DND-41 (cell line): ENCODE measurements around the gene AKAP13.

Experiments used
- EZH2 ChIP-seq: IDR thresholded peaks from 3 replicates; pipeline ENCODE4 v1.6.1; 2012; ENCODE audit warnings: borderline replicate concordance, low read depth, mild to moderate bottlenecking, moderate library complexity, low read length, inconsistent platforms; ENCODE audit not compliant: severe bottlenecking
- TF ChIP-seq, protein P1 (sequence below): IDR thresholded peaks from 2 replicates; pipeline ENCODE4 v1.5.1; 2012; ENCODE audit warnings: borderline replicate concordance, low read length, moderate library complexity, mild to moderate bottlenecking; ENCODE audit not compliant: poor library complexity, severe bottlenecking; ENCODE audit errors: extremely low read depth

DNA sequence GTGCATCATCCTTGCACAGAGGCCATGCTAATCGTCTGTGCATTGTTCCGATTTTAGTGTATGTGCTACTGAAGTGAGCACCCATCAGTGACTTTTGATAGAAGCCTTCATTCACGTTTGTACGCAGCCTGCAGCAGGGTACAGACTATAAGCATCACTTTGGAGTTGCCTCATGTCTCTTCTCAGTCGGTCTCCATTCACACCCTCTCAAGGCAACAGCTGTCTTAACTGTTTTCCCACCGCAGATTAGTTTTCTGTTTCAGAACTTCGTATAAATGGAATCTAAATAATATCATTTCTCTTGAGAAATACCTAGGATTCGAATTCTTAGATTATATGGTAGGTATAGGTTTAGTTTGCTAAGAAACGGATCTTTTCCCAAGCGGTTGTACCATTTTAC, 271.1 kb downstream of the AKAP13 start:
- TF ChIP-seq, protein P1, sequence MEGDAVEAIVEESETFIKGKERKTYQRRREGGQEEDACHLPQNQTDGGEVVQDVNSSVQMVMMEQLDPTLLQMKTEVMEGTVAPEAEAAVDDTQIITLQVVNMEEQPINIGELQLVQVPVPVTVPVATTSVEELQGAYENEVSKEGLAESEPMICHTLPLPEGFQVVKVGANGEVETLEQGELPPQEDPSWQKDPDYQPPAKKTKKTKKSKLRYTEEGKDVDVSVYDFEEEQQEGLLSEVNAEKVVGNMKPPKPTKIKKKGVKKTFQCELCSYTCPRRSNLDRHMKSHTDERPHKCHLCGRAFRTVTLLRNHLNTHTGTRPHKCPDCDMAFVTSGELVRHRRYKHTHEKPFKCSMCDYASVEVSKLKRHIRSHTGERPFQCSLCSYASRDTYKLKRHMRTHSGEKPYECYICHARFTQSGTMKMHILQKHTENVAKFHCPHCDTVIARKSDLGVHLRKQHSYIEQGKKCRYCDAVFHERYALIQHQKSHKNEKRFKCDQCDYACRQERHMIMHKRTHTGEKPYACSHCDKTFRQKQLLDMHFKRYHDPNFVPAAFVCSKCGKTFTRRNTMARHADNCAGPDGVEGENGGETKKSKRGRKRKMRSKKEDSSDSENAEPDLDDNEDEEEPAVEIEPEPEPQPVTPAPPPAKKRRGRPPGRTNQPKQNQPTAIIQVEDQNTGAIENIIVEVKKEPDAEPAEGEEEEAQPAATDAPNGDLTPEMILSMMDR: no peak
- no peak for TF ChIP-seq EZH2
